Hematopoietic multipotent progenitor cell treated with erythropoietin and hydrocortisone succinate and interleukin-3 and kit ligand, for 8 days (in vitro differentiated cells): ENCODE data around the gene NIPSNAP2.

ENCODE experiments used
- DNase-seq: peaks from one replicate; pipeline ENCODE4 v3.0.0-alpha.2; 2015

Gene NIPSNAP2

DNA sequence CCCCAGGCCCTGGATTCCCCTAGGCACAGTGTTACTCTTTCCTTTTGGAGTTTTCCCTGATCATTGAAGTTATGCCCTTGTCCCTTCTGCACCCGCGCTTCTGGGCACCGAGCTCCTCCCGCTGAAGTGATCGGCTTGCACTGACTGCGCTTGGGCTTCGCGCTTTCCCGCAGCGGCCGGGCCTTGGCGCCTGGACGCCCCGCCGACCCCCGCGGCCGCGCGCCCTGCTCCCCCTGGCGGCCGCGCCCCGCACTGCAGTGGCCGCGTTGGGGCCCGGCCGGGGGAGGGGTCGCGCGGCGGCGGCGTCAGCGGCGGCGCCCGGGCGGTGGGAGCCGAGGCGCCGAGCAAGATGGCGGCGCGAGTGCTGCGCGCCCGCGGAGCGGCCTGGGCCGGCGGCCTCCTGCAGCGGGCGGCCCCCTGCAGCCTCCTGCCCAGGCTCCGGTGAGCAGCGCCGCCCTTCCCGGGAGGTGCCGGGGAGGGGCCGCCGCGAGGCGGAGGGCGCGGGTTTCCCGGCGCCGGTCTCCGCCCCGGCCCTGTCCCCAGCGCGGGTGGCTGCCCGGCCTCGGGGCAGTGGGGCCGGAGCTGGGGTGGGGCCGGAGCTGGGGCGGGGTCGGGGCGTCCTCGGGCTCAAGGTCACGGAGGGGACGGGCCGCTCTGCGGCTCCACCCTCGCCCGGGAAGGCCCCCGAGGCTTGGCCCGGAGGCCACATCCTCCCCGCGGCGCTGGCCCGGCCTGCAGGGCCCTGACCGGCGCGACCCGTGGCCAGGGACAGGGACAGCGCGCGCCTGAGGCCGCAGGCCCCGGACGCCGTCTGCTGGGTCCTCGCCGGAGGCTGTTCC is at the start of gene NIPSNAP2:
Gene NIPSNAP2 (plus strand): TSS at position 325 of the 839 bp plus-strand sequence. CDS start 25 bp downstream, at position 350.
- DNase-seq = peak; percentile 80

DNA sequence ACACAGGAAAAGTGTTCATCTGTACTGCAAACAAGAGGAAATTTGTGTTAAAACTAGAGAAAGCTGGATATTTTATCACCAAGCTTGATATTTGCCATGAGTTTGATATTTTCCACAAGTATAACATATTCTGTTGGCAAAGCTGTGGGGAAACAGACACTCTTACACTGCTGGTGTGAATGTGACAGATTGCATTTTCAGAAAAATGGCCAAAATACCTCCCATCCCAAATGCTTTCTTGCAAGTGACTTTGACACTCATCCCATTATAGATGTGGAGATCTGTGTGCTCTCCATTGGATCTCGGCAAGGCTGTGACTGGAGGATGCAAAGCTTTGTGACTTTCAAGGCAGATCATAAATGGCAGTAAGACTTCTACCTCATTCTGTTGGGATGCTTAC is 46.6 kb upstream of the NIPSNAP2 start:
- DNase-seq = no peak

DNA sequence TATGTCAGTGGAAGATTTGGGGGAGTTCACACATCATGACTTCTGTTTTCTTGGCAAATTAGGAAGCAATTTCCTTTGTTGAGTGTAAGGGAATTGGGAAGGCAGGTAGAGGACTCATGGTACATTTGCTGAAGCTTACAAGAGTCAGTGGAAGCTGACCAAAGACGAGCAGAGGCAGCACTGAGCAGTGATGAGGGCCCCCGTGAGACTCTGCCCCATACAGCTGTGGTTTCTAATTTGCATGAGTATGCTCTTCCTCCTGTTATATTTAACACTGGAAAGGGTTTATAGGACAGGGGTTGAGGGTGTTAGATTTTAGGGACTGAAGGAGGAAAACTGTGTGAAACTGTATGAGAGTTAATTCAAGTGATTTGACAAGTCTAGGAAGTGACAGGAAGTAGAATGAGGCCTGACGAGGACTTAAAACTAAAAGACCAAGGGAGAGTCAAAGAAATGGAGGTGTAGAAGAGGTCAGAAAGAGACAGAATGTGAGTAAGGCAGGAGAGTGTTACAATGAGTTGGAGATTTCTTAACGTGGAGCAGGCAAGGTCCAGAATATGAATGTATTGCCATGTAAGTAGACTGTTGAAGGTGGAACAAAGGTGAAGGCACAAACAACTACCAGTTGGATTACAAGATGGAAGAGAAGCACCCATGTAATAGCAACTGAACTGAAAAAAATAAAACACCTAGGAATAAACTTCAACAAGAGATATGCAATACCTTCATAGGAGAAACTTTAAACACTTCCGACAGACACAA is 36.2 kb upstream of the NIPSNAP2 start:
- no peak for DNase-seq

DNA sequence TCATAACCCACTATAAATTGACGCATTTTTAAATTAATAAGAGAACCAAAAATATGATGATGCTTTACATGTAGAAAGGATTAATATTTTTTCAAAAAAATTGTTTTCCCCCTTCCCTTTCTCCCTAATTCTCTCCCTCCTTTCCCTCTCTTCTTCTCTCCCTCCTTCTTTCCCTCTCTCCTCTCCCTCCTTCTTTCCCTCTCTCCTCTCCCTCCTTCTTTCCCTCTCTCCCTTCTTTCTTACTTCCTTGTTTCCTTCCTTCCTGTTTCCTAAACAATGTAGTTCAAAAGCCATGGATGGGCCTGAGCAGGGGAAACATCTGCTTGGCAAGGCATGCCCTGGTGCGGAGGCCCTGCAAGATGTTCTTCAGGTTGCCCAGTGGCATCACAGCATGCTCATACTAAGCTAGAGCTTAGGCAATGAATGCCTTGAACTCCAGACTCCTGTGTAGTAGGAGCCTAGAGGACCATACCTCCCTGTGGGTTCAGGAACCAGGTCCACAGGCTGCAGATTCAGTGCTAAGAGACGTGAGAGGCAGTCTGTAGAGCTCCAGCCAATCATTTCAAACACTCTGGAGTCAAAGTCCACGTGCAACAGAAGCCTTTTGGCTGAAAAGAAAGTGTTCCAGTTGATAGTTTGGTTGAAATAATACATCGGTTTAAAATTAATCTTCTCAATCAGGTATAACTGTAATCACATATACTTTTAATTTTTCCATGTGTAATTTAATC is 32.8 kb upstream of the NIPSNAP2 start:
- DNase-seq = no peak

DNA sequence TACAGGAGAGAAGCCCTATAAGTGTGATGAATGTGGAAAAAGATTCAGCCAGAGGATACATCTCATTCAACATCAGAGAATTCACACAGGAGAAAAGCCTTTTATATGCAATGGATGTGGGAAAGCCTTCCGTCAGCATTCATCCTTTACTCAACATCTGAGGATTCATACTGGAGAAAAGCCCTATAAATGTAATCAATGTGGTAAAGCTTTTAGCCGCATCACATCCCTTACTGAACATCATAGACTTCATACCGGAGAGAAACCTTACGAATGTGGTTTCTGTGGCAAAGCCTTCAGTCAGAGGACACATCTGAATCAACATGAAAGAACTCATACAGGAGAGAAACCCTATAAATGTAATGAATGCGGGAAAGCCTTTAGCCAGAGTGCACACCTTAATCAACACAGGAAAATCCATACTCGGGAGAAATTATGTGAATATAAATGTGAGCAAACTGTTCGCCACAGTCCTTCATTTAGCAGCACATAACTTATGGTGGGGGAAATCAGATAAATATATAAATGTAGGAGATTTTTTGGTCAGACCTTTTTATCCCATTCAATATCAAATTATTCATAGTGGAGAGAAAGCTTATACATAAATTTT is 24.8 kb upstream of the NIPSNAP2 start:
- no peak for DNase-seq

DNA sequence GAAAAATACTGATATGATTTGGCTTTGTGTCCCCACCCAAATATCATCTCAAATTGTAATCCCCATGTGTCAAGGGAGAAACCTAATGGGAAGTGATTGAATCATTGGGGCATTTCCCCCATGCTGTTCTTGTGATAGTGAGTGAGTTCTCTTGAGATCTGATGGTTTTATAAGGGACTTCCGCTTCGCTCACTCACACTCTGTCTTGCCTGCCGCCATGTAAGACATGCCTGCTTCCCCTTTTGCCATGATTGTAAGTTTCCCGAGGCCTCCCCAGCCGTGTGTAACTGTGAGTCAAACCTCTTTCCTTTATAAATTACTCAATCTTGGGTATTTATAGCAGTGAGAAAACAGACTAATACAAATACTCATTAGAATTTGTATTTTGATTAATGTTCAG is 17.8 kb upstream of the NIPSNAP2 start:
- DNase-seq = no peak

DNA sequence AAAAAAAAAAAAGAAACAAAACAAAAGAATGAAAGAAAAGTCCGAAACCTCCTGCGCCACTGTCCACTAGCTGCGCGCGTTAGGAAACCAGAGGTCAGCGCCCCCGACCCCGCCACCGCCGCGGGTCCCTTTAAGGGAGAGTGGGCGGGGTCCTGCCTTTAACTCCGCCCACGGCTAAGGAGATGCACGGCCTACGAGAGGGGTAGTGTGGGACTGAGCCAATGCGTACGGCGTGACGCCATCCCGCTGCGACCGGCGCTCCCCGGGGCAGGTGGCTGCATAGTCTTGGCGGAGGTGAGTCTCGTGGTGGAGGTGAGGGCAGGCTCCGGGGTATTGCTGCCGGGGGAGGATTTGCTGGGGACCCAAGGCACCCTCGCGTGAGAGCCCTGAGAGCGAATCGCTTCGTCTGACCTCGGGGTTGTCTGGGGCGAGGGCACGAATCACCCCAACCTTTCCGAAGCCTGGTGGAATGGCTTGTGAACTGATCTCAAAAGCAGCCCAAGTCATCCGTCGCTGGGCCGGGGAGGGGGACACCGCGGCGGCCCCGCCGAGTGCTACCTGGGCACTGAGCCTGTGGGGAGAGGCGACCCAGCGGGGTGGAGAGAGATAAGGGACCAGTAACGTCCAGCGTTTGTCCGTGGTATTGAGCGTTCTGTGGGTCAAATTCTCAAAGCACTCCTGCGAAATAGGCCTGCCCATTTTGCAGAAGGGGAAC is 12.6 kb upstream of the NIPSNAP2 start, which contains the start of gene MRPS17:
Gene MRPS17 (plus strand): TSS at position 241 of the 715 bp plus-strand sequence. CDS start 1,319 bp downstream, outside the sequence.
- DNase-seq = peak; percentile 91

DNA sequence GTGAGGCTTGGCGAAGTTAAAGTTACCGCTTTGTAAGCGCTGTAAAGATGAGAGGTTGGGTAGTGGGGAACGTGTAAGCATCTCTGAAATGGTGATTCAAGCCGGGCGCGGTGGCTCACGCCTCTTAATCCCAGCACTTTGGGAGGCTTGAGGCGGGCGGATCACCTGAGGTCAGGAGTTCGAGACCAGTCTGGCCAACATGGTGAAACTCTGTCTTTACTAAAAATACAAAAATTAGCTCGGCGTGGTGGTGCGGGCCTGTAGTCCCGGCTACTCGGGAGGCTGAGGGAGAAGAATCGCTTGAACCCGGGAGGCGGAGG is 12.1 kb upstream of the NIPSNAP2 start:
- DNase-seq = peak; percentile 38

DNA sequence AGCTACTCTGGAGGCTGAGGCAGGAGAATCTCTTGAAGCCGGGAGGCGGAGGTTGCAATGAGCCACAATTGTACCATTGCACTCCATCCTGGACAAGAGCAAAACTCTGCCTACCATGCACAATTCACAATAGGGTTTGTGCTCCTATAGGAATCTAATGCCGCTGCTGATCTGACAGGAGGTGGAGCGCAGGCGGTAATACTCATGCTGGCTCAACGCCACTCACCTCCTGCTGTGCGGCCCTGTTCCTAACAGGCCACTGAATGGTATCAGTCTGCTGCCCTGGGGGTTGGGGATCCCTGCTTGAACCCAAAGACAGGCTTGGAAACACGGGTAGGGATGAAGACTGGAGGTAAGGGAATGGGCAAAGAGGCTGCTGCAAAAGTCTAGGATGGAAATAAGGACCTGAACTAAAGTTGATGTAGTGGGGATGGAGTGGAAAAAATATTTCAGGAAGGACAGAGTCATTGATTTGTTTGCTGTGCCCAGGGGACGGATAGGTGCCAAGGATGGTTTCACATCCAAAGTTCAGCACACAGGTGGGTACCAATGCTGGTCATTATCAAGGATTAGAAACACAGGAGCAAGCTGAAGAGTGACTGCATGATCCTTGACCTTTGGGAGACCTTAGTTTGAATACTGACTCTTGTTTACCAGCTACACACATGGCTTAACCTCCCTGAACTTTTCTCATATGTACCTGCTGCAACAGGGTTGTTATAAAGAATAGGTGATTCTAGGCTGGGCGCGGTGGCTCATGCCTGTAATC is 10.5 kb upstream of the NIPSNAP2 start:
- no peak for DNase-seq

DNA sequence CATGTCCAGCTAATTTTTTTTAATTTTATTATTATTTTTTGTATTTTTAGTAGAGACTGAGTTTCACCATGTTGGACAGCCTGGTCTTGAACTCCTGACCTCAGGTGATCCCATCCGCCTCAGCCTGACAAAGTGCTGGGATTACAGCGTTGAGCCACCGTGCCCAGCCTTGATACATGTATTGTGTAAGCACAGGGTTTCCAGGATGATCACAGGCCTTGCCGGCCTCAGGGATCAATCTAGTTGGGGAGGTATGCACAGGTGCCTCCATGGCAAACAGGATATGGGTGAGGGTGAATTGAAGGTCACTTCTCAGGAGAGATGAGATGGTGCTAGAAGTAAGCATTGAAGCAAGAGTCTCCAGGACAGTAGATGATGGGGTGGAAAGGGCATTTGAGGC is 7.2 kb upstream of the NIPSNAP2 start:
- no peak for DNase-seq

DNA sequence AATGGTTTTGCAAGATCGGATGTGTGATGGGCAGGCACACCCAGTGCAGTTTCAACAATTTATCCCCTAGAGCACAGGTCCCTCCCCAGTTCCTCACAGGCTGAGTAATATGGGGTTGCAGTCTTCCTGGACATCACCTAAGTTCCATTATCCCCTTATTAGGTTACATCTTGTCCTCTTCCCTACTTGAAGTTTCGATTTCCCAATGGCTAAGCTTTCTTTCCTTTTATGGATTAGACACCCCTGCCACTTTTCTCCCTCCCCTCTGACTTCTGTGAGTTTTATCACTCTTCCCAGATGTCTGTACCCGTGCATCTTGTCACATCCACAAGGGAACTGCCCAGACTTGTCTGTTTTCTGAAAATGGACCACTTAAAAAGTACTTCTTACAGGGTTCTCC is 2.4 kb upstream of the NIPSNAP2 start:
- peak; percentile 74 for DNase-seq

DNA sequence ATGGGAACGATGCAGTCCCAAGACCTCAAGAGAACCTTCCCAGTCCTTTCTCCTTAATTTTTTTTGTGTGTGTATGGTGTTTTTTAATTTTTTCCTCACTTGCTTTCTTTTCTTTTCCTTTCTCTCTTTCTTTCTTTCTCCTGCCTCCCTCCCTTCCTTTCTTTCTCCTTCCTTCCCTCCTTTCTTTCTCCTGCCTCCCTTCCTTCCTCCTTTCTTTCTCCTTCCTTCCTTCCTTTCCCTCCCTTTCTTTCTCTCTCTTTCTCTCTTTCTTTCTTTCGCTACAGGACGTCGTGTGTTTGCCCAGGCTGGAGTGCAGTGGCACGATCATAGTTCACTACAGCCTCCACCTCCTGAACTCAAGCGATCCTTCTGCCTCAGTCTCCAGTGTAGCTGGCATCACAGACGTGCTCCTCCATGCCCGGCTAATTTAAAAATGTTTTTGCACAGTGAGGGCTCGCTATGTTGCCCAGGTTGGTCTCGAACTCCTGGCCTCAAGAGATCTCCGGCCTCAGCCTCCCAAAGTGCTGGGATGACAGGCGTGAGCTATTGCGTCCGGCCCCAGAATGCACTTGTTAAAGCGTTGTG is 709 bp upstream of the NIPSNAP2 start:
- no peak for DNase-seq

DNA sequence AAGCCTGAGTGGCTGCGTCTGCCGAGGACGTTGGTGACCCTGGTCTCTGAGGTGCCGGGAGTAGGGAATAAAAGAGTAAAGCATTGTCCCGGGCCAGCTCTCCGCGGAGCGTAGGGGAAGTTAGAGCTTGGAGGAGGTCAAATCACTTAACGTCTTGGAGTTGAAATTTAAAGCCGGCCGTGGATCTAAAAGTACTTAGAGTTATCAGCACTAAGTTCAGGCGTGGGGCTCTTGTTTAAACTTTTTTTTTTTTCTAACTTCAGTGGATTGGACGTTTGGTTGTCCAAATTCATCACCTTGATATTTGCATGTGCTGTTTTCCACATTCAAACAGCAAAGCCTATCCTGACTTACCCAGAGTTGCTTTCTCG is 700 bp downstream of the NIPSNAP2 start:
- no peak for DNase-seq

DNA sequence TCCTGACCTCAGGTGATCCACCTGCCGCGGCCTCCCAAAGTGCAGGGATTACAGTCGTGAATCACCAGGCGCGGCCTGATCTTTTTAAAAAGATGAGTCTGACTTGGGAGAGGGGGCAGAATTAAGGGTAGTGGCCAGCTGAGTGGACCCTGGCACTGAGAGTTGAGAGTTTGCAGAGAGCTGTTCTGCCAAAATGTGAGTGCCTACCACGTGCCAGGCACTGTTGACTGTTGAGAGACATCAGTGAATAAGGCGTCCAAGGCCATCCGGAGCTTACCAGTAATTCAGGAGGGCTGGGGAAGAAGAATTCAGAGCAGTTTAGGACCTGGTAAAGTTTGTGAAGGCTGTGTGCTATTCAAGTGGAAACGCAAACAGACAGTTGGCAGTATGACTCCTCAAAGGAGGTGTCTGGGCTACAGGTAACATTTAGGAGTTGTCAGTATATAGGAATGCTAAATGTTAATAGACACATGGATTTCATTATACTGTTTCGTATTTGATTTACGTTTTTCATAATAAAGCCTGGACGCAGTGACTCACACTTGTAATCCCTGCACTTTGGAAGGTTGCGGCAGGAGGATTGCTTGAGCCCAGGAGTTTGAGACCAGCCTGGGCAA is 1.5 kb downstream of the NIPSNAP2 start:
- peak; percentile 46 for DNase-seq

DNA sequence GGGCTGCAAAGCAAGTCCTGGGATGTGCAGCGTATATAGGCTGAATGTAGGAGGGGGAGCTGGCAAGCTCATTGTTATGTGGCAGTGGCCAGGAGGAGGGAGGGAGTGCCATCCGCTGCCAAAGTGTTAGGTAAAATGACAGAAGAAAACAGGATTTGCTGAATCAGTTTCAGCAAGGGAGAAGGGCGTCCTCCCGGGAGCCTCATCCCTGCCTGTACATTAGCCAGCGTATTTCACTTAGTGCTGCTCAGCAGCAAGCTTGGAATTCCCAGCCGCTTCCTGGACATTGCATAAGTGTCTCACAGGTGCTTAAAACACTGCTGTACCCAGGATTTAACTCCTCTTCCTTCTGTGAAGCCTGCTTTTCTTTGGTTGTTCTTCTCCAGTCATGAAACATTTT is 2.5 kb downstream of the NIPSNAP2 start:
- peak; percentile 42 for DNase-seq

DNA sequence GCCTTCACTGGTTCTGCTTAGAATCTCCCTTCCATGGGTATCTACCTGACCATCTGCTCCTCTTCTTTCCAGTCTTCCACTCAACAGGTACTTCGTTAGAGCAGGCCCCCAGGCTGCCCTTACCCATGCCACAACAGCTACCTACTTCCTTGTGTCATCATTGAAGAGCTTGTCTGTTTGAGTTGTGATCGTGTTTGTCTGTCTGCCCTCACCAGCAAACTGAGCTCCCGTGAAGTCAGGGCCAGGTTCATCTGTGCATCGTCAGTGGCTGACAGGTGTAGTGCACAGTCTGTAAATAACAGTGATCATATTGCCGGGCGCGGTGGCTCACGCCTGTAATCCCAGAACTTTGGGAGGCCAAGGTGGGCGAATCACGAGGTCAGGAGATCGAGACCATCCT is 5.0 kb downstream of the NIPSNAP2 start:
- DNase-seq = no peak

DNA sequence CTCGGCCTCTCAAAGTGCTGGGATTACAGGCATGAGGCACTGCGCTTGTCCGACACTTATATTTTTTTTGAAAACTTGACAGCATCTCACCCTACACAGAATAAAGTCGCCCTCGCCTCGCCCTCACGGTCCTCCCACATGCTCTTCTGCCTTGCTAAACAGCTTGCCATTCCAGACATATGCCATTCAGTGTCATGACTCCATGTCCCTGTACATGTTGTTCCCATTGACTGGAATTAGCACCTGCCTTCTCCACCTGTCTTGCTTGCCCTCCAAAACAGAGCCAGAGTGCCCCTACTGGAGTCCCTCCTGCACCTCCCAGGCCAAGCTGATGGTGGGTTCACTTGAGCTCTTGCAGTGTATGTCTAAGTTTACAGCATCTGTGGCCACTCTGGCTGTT is 6.2 kb downstream of the NIPSNAP2 start:
- DNase-seq = no peak

DNA sequence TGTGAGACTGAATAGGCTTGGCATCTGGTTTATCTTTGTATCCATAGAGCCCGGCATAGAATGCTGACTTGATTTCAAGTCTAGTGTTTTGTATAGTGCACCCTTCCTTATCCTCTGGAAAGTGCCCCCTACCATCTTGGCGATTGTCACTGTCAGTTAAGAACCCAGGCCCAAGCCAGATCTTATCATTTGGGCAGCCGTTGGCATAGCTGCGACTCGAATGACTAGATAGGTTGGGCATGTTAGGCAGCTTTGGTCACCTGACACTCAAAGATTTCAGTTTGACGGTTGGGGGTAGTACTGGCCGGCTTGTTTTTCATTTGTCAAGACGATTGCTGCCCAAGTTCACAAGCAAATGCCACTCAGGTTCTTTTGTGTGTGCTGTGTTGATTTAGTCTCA is 6.6 kb downstream of the NIPSNAP2 start:
- DNase-seq = peak; percentile 100

DNA sequence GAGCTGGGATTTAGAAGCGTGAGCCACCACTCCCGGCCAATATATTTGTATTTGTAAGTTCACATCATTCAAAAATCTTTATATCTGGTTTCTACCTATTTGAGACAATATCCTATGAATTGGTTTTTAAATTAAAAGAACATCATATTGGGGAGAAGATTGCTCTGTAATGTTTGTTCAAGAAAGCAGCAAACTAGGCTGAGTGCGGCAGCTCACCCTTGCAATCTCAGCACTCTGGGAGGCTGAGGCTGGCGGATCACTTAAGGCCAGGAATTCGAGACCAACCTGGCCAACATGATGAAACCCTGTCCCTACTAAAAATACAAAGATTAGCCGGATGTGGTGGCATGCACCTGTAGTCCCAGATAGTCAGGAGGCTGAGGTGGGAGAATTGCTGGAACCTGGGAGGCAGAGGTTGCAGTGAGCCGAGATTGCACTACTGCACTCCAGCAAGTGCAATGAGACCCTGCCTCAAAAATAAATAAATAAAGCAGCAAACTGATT is 9.4 kb downstream of the NIPSNAP2 start:
- no peak for DNase-seq

DNA sequence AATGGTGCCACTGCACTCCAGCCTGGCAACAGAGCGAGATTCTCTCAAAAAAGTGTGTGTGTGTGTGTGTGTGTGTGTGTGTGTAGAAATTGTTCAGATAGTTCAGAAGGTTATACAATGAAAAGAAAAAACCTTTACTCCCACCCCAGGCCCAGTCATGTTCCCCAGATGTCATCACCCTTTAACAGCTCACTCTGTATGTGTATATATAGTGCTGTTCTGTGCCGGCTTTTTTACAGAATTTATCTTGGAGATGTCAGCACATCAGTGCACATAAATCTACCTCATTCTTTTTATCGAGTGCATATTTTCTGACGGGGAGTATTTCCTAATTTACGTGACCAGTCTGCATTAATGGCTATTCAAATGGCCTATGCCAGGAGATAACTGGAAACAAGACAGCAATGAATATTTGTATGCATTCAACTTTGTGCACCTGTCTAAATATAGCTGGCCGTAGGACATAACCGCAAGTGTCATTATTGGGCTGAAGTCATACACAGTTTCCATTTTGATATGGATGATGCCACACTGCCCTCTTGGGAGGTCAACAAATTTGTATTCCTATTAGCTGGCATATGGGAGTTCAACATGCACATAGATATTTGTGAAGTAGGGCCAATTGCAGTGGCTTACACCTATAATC is 11.7 kb downstream of the NIPSNAP2 start:
- no peak for DNase-seq
